Pancreas (tissue), 10 donors: ENCODE measurements around the gene GRK2. TPM values are rescaled to one million over a fixed set of nuclear protein-coding genes. Genes with fewer than 3 reads are reported as not detected.

Source experiments
- ATAC-seq, 4 donors: fragments of 200-7000 bp; cut with Tn5 transposase; one replicate each; pipeline versions ENCODE4 v1.8.0 to v1.9.1; 2020; ENCODE audit warnings: mild to moderate bottlenecking in 4 of 4, moderate library complexity in 4 of 4
- DNase-seq, 6 donors: peaks; one replicate each; pipeline ENCODE4 v3.0.0-alpha.2; 2020
- FAIRE-seq: peaks from 2 replicates; lab custom pipeline; 2012; peaks lifted over from hg19 to GRCh38; lab: Jason Lieb, UNC
- H3K27ac ChIP-seq, 4 donors: fragments of 200-600 bp; sonication (generic); 1 replicate in 3 of 4; 2 replicates in 1 of 4; pipeline versions ENCODE4 v1.5.0 to v1.8.0; 2020
- H3K27me3 ChIP-seq, 4 donors: fragments of 200-600 bp; one replicate each; pipeline ENCODE4 v1.8.0; 2021
- H3K36me3 ChIP-seq, 3 donors: fragments of 200-600 bp; sonication (generic) in 1 of 3; one replicate each; pipeline versions ENCODE4 v1.5.0 to v1.8.0; 2020 to 2021
- H3K4me1 ChIP-seq, 3 donors: fragments of 200-600 bp; one replicate each; pipeline ENCODE4 v1.8.0; 2021
- H3K4me3 ChIP-seq, 4 donors: fragments of 200-600 bp; sonication (generic) in 2 of 4; one replicate each; pipeline versions ENCODE4 v1.5.0 to v1.8.0; 2020 to 2021
- H3K9me3 ChIP-seq, 4 donors: fragments of 200-600 bp; one replicate each; pipeline ENCODE4 v1.8.0; 2021
- WGBS, 2 donors: extraction: QIAGEN DNeasy Blood & Tissue Kit; methylation state at CpG; one replicate each; pipeline ENCODE4 v1.1.7; 2013; 5-methylcytosine and 5-hydroxymethylcytosine counted together
- intact Hi-C, 3 donors: fragments of 100-400 bp; cut with DNase I; formaldehyde crosslinking; loops; one replicate each; pipeline versions ENCODE4 v1.11.1 to v1.14.2; 2022
- polyA plus RNA-seq, 2 donors: library from polyadenylated mRNA; stranded (reverse); fragments of 200-250 nt; gene quantifications; one replicate each; pipeline ENCODE4 v1.2.3, GENCODE V29; 2013
- total RNA-seq, 6 donors: library from RNA; stranded (reverse); fragmentation: NEBNext Ultra II Directional in 4 of 6; extraction: Animal tissue kit (Norgen Biotek cat#: 25700) in 4 of 6; gene quantifications; one replicate each; pipeline versions ENCODE4 v1.2.1 to v1.2.4, GENCODE V29; 2021 to 2023
- TF ChIP-seq, protein P1 (sequence below), 4 donors: fragments of 200-600 bp; sonication (generic) in 3 of 4; IDR thresholded peaks; one replicate each; pipeline versions ENCODE4 v1.5.0 to v1.8.0; 2021; ENCODE audit warnings: antibody characterized with exemption in 4 of 4
- donor health status: healthy with polysubstance abuse.
- donor health status: DM: no; HTN: no; CAD: no; lungs with moderate emphysema.
- donor health status: DM: no; HTN: no; CAD: no.
- donor health status: control.
- donor health status: control.
- donor health status: Bipolar disorder and iron deficiency.
- donor health status: DM: yes; HTN: yes; CAD: no.
- donor health status: DM: no; HTN: no; CAD: no.
- donor health status: DM: no; HTN: no; CAD: no.
- donor health status: DM: yes; HTN: yes; CAD: no.

GRK2 gene
- total and polyA plus RNA-seq, 8 donors: 19.1 to 60.6 (median 24.2) TPM

DNA sequence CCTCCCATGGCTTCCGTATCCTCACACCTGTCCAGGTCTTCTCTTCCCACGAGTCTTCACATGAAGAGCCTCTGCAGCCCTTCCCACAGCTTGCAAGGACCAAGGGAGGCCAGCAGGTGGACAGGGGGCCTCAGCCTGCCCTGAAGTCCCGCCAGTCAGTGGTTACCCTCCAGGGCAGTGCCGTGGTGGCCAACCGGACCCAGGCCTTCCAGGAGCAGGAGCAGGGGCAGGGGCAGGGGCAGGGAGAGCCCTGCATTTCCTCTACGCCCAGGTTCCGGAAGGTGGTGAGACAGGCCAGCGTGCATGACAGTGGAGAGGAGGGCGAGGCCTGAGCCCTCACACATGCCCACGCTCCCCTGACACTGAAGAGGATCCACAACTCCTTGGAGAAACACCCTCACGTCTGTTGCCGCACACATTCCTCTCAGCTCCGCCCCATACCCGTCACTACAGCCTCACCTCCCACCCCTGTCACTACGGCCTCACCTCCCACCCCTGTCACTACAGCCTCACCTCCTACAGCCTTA, 45.3 kb downstream of the GRK2 start:
- no peak overlapping the region for H3K4me3 ChIP-seq
- DNase-seq: no peak
- H3K27me3 ChIP-seq: no peaks in the 10 kb centered on the region
- ATAC-seq: peak in 2 of 4 donors; percentile 3 to 8
- peaks cover 0 to 4% (median 0%) of the 10 kb centered on the region in 3 donors for H3K4me1 ChIP-seq
- H3K27ac ChIP-seq: no peak overlapping the region
- 89 to 93% methylated on average over 15 of the region's 15 CpGs for WGBS, 2 donors
- TF ChIP-seq, protein P1, sequence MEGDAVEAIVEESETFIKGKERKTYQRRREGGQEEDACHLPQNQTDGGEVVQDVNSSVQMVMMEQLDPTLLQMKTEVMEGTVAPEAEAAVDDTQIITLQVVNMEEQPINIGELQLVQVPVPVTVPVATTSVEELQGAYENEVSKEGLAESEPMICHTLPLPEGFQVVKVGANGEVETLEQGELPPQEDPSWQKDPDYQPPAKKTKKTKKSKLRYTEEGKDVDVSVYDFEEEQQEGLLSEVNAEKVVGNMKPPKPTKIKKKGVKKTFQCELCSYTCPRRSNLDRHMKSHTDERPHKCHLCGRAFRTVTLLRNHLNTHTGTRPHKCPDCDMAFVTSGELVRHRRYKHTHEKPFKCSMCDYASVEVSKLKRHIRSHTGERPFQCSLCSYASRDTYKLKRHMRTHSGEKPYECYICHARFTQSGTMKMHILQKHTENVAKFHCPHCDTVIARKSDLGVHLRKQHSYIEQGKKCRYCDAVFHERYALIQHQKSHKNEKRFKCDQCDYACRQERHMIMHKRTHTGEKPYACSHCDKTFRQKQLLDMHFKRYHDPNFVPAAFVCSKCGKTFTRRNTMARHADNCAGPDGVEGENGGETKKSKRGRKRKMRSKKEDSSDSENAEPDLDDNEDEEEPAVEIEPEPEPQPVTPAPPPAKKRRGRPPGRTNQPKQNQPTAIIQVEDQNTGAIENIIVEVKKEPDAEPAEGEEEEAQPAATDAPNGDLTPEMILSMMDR (IDR thresholded peaks at IDR 0.05): no peak
- peaks cover 0 to 15% (median 0%) of the 10 kb centered on the region in 3 donors for H3K36me3 ChIP-seq
- H3K9me3 ChIP-seq: no peaks in the 10 kb centered on the region
- intact Hi-C loops: loop anchor here in 2 of 3 donors (5.0 to 10.0 kb wide), 2 partner anchors 44 to 227 kb away; partner anchors contain the start of gene GRK2 (in 2 of the 2)
- FAIRE-seq: no peak

DNA sequence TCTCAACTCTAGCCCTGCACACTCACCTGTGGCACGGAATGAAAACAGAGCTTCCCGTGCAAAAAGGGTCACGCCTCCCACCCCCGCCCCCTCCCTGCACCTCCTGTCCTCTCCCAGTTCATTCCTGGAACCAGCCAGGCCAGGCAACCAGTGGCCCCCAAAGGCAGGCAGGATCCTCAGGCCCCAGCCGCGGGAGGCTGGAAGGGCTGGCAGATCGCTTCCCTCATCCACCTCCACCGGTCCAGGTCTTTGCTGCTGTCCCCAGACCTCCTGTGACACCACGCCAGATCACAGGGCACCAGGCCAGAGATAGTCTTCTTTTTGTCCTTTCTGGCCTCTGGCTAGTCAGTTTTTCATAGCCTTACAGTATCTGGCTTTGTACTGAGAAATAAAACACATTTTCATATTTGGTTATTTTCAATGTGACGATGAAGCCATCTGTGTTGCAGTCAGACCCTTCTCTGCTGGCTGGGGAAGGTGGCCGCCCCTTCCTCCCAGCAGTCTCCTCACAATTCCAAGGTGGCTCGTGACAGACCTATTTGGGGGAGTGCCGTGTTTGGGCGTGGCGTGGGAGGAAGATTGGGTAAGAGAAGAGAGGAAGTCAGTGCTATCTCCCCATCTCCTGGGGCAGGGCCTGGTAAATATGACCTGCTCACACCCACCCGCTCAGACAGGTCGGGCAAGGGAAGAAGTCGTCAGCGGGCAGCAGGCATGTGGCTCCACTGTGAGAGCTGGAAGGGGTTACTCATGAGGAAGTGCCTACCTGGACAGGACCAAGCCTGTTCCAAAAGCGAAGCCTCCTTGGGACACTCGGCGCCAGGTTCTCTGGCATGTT, 46.1 kb downstream of the GRK2 start:
- DNase-seq (peak in 1 of 6 donors; percentile 18), ATAC-seq (peak in 1 of 4 donors; percentile 3), FAIRE-seq (no peak)
- 62 to 65% methylated on average over 22 of the region's 22 CpGs for WGBS, 2 donors
- no peaks in the 10 kb centered on the region for H3K27me3 ChIP-seq
- H3K4me3 ChIP-seq: no peak overlapping the region
- H3K27ac ChIP-seq: no peak overlapping the region
- TF ChIP-seq, protein P1 (IDR thresholded peaks at IDR 0.05): no peak
- H3K36me3 ChIP-seq: peaks cover 0 to 15% (median 0%) of the 10 kb centered on the region in 3 donors
- no peaks in the 10 kb centered on the region for H3K9me3 ChIP-seq
- peaks cover 0 to 4% (median 0%) of the 10 kb centered on the region in 3 donors for H3K4me1 ChIP-seq
- intact Hi-C loops: loop anchor here in 2 of 3 donors (5.0 to 10.0 kb wide), 2 partner anchors 45 to 228 kb away; partner anchors contain the start of gene GRK2 (in 2 of the 2)

DNA sequence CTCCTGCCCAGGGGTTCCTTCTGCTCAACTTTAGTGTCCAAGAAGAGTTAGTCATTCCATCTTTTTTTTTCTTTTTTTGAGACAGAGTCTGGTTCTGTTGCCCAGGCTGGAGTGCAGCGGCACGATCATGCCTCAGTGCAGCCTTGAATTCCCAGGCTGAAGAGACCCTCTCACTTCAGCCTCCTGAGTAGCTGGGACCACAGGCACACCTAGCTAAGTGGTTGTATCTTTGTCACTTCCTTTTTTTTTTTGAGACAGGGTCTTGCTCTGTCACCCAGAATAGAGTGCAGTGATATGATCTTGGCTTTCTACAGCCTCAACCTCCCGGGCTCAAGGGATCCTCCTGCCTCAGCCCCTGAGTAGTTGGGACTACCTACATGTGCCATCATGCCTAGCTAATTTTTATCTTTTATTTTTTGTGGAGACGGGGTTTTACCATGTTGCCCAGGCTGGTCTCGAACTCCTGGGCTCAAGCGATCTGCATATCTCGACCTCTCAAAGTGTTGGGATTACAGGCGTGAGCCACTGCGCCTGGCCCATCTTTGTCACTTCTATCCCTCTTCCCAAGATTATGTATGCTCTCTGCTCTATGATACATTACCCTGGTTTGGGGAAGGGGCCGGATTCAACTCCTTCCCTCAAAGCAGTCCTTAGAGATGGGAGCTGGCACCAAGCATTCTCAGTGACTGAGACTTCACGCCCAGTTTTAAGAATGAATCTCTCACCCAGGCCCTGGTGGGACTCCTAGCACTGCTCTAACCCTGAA, 47.0 kb downstream of the GRK2 start:
- no peaks in the 10 kb centered on the region for H3K27me3 ChIP-seq
- ATAC-seq (no peak), DNase-seq (no peak), FAIRE-seq (no peak)
- TF ChIP-seq, protein P1 (IDR thresholded peaks at IDR 0.05): no peak
- H3K27ac ChIP-seq: no peak overlapping the region
- intact Hi-C loops: loop anchor here in 2 of 3 donors (5.0 to 10.0 kb wide), 2 partner anchors 46 to 229 kb away; partner anchors contain the start of gene GRK2 (in 2 of the 2)
- H3K36me3 ChIP-seq: peaks cover 0 to 14% (median 0%) of the 10 kb centered on the region in 3 donors
- H3K9me3 ChIP-seq: no peaks in the 10 kb centered on the region
- H3K4me1 ChIP-seq: peaks cover 0 to 4% (median 0%) of the 10 kb centered on the region in 3 donors
- no peak overlapping the region for H3K4me3 ChIP-seq
- WGBS, 2 donors: 71 to 83% methylated on average over 11 of the region's 11 CpGs

DNA sequence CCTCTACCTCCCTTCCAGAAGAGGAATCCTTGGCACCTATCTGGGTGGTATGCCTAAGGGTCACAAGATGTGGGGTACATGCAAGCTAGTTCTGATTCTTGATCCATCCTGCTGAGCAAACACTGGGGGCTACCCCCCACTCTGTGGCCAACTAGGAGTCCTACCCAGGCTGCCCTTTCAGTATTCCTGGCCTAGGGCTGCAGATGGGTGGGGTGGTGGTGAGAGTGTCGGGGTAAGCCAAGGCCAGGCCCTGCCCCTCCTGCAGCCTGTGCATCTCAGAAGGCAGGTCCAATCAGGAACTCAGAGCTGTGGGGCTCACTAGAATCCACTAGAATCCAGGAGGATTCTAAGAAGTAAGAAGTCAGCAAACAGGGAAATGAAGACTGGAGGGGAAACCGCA, 47.9 kb downstream of the GRK2 start:
- peaks cover 0 to 5% (median 0%) of the 10 kb centered on the region in 3 donors for H3K36me3 ChIP-seq
- H3K27me3 ChIP-seq: no peaks in the 10 kb centered on the region
- peaks cover 0 to 13% (median 6%) of the 10 kb centered on the region in 3 donors for H3K4me1 ChIP-seq
- intact Hi-C loops: loop anchor here in 2 of 3 donors (5.0 to 10.0 kb wide), 2 partner anchors 47 to 229 kb away; partner anchors contain the start of gene GRK2 (in 2 of the 2)
- H3K4me3 ChIP-seq: no peak overlapping the region
- no peak for FAIRE-seq
- TF ChIP-seq, protein P1 (IDR thresholded peaks at IDR 0.05): no peak
- no peaks in the 10 kb centered on the region for H3K9me3 ChIP-seq
- no peak for DNase-seq
- no peak overlapping the region for H3K27ac ChIP-seq
- ATAC-seq: no peak
- WGBS, 2 donors: 81 to 86% methylated on average over 2 of the region's 2 CpGs
